Caco-2 (cell line): ENCODE measurements around the gene ATXN7L1. TPM values are rescaled to one million over a fixed set of nuclear protein-coding genes. Genes with fewer than 3 reads are reported as not detected.

ENCODE experiments used
- BruUV-seq: library from RNA; stranded (reverse); fragments of 400-500 nt; replicated peaks from 2 replicates; lab custom pipeline; 2021; lab: Mats Ljungman, UMichigan
- CTCF ChIA-PET: fragments of 300-600 bp; sonication (Branson Sonifier 250); formaldehyde crosslinking; loops from one replicate; lab custom pipeline; 2022; ENCODE audit warnings: antibody characterized with exemption; lab: Charles Lee
- POLR2A ChIA-PET: fragments of 300-600 bp; sonication (Branson Sonifier 250); formaldehyde crosslinking; loops from one replicate; lab custom pipeline; 2022; ENCODE audit warnings: antibody characterized with exemption; lab: Charles Lee
- DNase-seq, 2 experiments: peaks; one replicate each; pipeline versions ENCODE4 v3.0.0 to v3.0.0-alpha.2; 2020 to 2022
- H3K27me3 ChIP-seq: replicated peaks from 2 replicates; pipeline ENCODE4 v1.6.0; 2011; ENCODE audit warnings: low read length; ENCODE audit not compliant: control insufficient read depth, insufficient read depth
- H3K36me3 ChIP-seq: 2 replicates; pipeline ENCODE4 v1.5.1; 2011; ENCODE audit warnings: low read length; ENCODE audit not compliant: control insufficient read depth, insufficient read depth
- H3K4me1 ChIP-seq: fragments of 250-450 bp; sonication (Bioruptor Pico); 2 replicates; pipeline ENCODE4 v1.5.1; 2020; ENCODE audit warnings: mild to moderate bottlenecking
- H3K4me3 ChIP-seq: 2 replicates; pipeline ENCODE4 v1.5.1; 2011; ENCODE audit warnings: low read depth, mild to moderate bottlenecking, control low read depth, low read length
- H3K9me3 ChIP-seq: fragments of 250-450 bp; sonication (Bioruptor Pico); 2 replicates; pipeline ENCODE4 v1.5.1; 2020; ENCODE audit warnings: mild to moderate bottlenecking, moderate library complexity
- H3K27ac Mint-ChIP-seq: one replicate; pipeline ENCODE4 v1.8.0; 2022; ENCODE audit warnings: mixed read lengths; ENCODE audit not compliant: unreplicated experiment
- H3K27me3 Mint-ChIP-seq: one replicate; pipeline ENCODE4 v1.8.0; 2022; ENCODE audit warnings: mixed read lengths; ENCODE audit not compliant: insufficient read depth, unreplicated experiment
- H3K36me3 Mint-ChIP-seq: one replicate; pipeline ENCODE4 v1.8.0; 2022; ENCODE audit warnings: mild to moderate bottlenecking, mixed read lengths; ENCODE audit not compliant: insufficient read depth, unreplicated experiment
- H3K4me1 Mint-ChIP-seq: one replicate; pipeline ENCODE4 v1.8.0; 2022; ENCODE audit warnings: low read depth, mixed read lengths; ENCODE audit not compliant: unreplicated experiment
- H3K4me3 Mint-ChIP-seq: one replicate; pipeline ENCODE4 v1.8.0; 2022; ENCODE audit warnings: mild to moderate bottlenecking, moderate library complexity, mixed read lengths; ENCODE audit not compliant: unreplicated experiment
- H3K9me3 Mint-ChIP-seq: one replicate; pipeline ENCODE4 v1.8.0; 2022; ENCODE audit warnings: mixed read lengths; ENCODE audit not compliant: unreplicated experiment
- CTCF ChIP-seq, 2 experiments: fragments of 200-600 bp in 1 of 2; IDR thresholded peaks; 1 replicate in 1 of 2; 2 replicates in 1 of 2; pipeline versions ENCODE4 v1.5.1 to v1.8.0; 2011 to 2022; ENCODE audit warnings: antibody characterized with exemption in 1 of 2, control low read depth in 1 of 2, inconsistent platforms in 1 of 2, low read depth in 1 of 2, low read length in 1 of 2, mild to moderate bottlenecking in 1 of 2, moderate library complexity in 1 of 2; ENCODE audit not compliant: insufficient read depth in 1 of 2, severe bottlenecking in 1 of 2, unreplicated experiment in 1 of 2
- intact Hi-C: fragments of 100-400 bp; cut with micrococcal nuclease; formaldehyde crosslinking; loops from one replicate; pipeline ENCODE4 v1.10.0; 2022; ENCODE audit not compliant: unreplicated experiment
- total RNA-seq: library from RNA; stranded (reverse); gene quantifications from 2 replicates; pipeline ENCODE4 v1.2.3, GENCODE V29; 2022

Gene ATXN7L1
- total RNA-seq, 1 experiment from 2014 or later = 14.1 TPM

DNA sequence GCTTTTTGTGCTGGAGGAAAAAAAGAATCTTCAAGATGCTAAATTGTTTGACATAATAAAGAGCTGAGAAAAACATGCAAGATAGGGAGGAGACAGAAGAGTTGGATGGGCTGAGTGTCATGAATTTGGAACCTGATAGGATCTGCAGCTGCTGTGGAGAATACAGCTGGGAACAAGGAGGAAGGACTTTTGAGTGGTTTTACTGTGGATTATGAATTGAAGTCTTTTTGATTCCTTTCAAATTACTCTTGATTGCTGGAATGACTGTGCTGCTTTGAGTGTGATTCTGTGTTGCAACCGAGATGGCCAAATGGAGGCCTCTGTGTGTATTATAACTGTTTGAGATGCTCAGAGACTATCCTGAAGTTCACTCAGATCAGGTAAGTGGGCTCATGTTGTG, 299.1 kb downstream of the ATXN7L1 start:
- H3K36me3 Mint-ChIP-seq = peaks cover 5% of the 10 kb centered on the region
- TF ChIP-seq CTCF (IDR thresholded peaks at IDR 0.05; ENCODE audit: insufficient read depth in 1 of 2, low read depth in 1 of 2, low read length in 1 of 2, severe bottlenecking in 1 of 2, unreplicated experiment in 1 of 2) = no peak
- no peak overlapping the region for H3K27ac Mint-ChIP-seq
- no peak overlapping the region for H3K4me3 ChIP-seq
- ChIA-PET CTCF (interaction anchor here (0.6 kb wide), 1 partner anchor 51 kb away, joined by 3 read pairs; no protein-coding TSS in a partner anchor), POLR2A (no interaction called here)
- BruUV-seq = no TSS peak
- intact Hi-C loops = no loop called here
- H3K27me3 Mint-ChIP-seq = no peaks in the 10 kb centered on the region
- H3K9me3 Mint-ChIP-seq = no peaks in the 10 kb centered on the region
- no peak for DNase-seq
- no peaks in the 10 kb centered on the region for H3K4me1 ChIP-seq
- H3K4me3 Mint-ChIP-seq = no peak overlapping the region
- H3K27me3 ChIP-seq = no peaks in the 10 kb centered on the region
- no peaks in the 10 kb centered on the region for H3K36me3 ChIP-seq
- H3K9me3 ChIP-seq = no peaks in the 10 kb centered on the region
- no peaks in the 10 kb centered on the region for H3K4me1 Mint-ChIP-seq

DNA sequence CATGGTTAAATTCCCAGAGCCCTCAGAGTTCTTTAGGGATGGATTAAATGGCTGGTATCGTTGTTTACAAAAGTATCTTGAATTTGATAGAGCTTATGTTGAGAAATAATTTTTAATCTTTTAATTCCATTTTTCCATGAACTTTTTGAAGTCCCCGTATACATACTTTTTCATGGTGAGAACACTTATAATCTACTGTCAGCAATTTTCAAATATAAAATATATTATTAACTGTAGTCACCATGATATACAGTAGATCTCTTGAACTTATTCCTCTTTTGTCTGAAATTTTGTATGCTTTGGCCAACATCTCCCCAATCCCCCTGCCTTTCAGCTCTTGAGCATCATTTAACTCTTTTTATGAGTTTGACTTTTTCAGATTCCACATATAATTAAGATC, 304.5 kb downstream of the ATXN7L1 start:
- CTCF ChIA-PET = no interaction called here
- no peak for DNase-seq
- Mint-ChIP-seq H3K4me1 (no peaks in the 10 kb centered on the region), H3K9me3 (no peaks in the 10 kb centered on the region), H3K36me3 (peaks cover 22% of the 10 kb centered on the region), H3K4me3 (no peak overlapping the region), H3K27me3 (no peaks in the 10 kb centered on the region), H3K27ac (no peak overlapping the region)
- H3K27me3 ChIP-seq = no peaks in the 10 kb centered on the region
- H3K4me1 ChIP-seq = no peaks in the 10 kb centered on the region
- no peak overlapping the region for H3K4me3 ChIP-seq
- no peaks in the 10 kb centered on the region for H3K9me3 ChIP-seq
- intact Hi-C loops = no loop called here
- no peaks in the 10 kb centered on the region for H3K36me3 ChIP-seq
- POLR2A ChIA-PET = interaction anchor here (0.6 kb wide), 1 partner anchor 13 kb away, joined by 6 read pairs; no protein-coding TSS in a partner anchor
- no TSS peak for BruUV-seq
- TF ChIP-seq CTCF (IDR thresholded peaks at IDR 0.05; ENCODE audit: insufficient read depth in 1 of 2, low read depth in 1 of 2, low read length in 1 of 2, severe bottlenecking in 1 of 2, unreplicated experiment in 1 of 2) = no peak

- Mint-ChIP-seq H3K36me3 (peaks cover 29% of the 10 kb centered on the region), H3K27me3 (no peaks in the 10 kb centered on the region), H3K4me3 (no peak overlapping the region), H3K27ac (no peak overlapping the region), H3K4me1 (no peaks in the 10 kb centered on the region), H3K9me3 (no peaks in the 10 kb centered on the region)
- Histone ChIP-seq H3K27me3 (no peaks in the 10 kb centered on the region), H3K4me3 (no peak overlapping the region), H3K36me3 (no peaks in the 10 kb centered on the region; the same call in 1 of the 2 replicates), H3K9me3 (no peaks in the 10 kb centered on the region), H3K4me1 (no peaks in the 10 kb centered on the region)
- POLR2A ChIA-PET = no interaction called here
- DNase-seq = no peak
- TF ChIP-seq CTCF (IDR thresholded peaks at IDR 0.05; ENCODE audit: insufficient read depth in 1 of 2, low read depth in 1 of 2, low read length in 1 of 2, severe bottlenecking in 1 of 2, unreplicated experiment in 1 of 2) = no peak
- CTCF ChIA-PET = no interaction called here
- no TSS peak for BruUV-seq
- intact Hi-C loops = no loop called here
Measured at GRCh38 chr7:105567821-105568220, 308.6 kb downstream of the ATXN7L1 start.
